HepG2 (cell line): ENCODE measurements around the gene PGAP3. TPM values are rescaled to one million over a fixed set of nuclear protein-coding genes. Genes with fewer than 3 reads are reported as not detected.

Experiments used
- ATAC-seq: fragments of 200-7000 bp; cut with Tn5 transposase; 3 replicates; pipeline ENCODE4 v1.9.1; 2020; ENCODE audit warnings: mild to moderate bottlenecking, moderate library complexity
- BruUV-seq: library from RNA; stranded (reverse); fragments of 400-500 nt; replicated peaks from 2 replicates; lab custom pipeline; 2021; lab: Mats Ljungman, UMichigan
- CTCF ChIA-PET: fragments of 300-600 bp; formaldehyde crosslinking; extraction: SDS; loops from one replicate; lab custom pipeline; 2021; ENCODE audit warnings: low total read pairs, inconsistent platforms, low intra/inter-chr PET ratio; lab: Yijun Ruan, JAX
- POLR2A ChIA-PET: fragments of 350-600 bp; sonication (Branson Sonifier 250); formaldehyde crosslinking; loops from one replicate; lab custom pipeline; 2020; ENCODE audit warnings: antibody characterized with exemption, inconsistent platforms; lab: Yijun Ruan, JAX
- DNase-seq: peaks from one replicate; pipeline ENCODE4 v3.0.0-alpha.2; 2015; ENCODE audit warnings: low spot score
- FAIRE-seq: peaks from 3 replicates; lab custom pipeline; 2011; peaks lifted over from hg19 to GRCh38; lab: Jason Lieb, UNC
- H2AFZ ChIP-seq: one replicate; pipeline ENCODE4 v1.6.1; 2011; ENCODE audit warnings: low read length, inconsistent platforms
- H3K27ac ChIP-seq: fragments of 300-600 bp; 3 replicates; pipeline ENCODE4 v1.8.0; 2011; ENCODE audit warnings: mixed run types, mild to moderate bottlenecking, mixed read lengths, low read length, inconsistent platforms; ENCODE audit not compliant: insufficient read depth; ENCODE audit errors: extremely low read length
- H3K27me3 ChIP-seq, 2 experiments: fragments of 200-600 bp in 1 of 2; 2 replicates in 1 of 2; 3 replicates in 1 of 2; pipeline versions ENCODE4 v1.6.0 to v1.8.0; 2011; ENCODE audit warnings: low read length in 2 of 2, mild to moderate bottlenecking in 2 of 2, moderate library complexity in 2 of 2, inconsistent platforms in 1 of 2; ENCODE audit not compliant: insufficient read depth in 2 of 2, control insufficient read depth in 1 of 2
- H3K36me3 ChIP-seq, 2 experiments: fragments of 200-600 bp in 1 of 2; replicated peaks in 1 of 2; 2 replicates in 1 of 2; 3 replicates in 1 of 2; pipeline versions ENCODE4 v1.5.1 to v1.8.0; 2011; ENCODE audit warnings: low read length in 2 of 2, inconsistent platforms in 1 of 2; ENCODE audit not compliant: insufficient read depth in 2 of 2, control insufficient read depth in 1 of 2
- H3K4me1 ChIP-seq: 2 replicates; pipeline ENCODE4 v1.5.1; 2012; ENCODE audit warnings: low read length, inconsistent platforms; ENCODE audit not compliant: insufficient read depth
- H3K4me2 ChIP-seq: 2 replicates; pipeline ENCODE4 v1.6.0; 2011; ENCODE audit warnings: low read depth, low read length, inconsistent platforms
- H3K4me3 ChIP-seq, 3 experiments: fragments of 200-600 bp in 1 of 3; sonication (generic), shearing (Covaris generic) in 1 of 3; replicated peaks in 1 of 3; 2 replicates each; pipeline ENCODE4 v1.5.1; 2011 to 2016; ENCODE audit warnings: low read length in 3 of 3, inconsistent platforms in 2 of 3, low read depth in 2 of 3, mild to moderate bottlenecking in 2 of 3, control low read depth in 1 of 3, mixed read lengths in 1 of 3; ENCODE audit not compliant: insufficient read depth in 1 of 3
- H3K79me2 ChIP-seq: one replicate; pipeline ENCODE4 v1.6.1; 2011; ENCODE audit warnings: low read length, inconsistent platforms; ENCODE audit not compliant: insufficient read depth
- H3K9ac ChIP-seq: 2 replicates; pipeline ENCODE4 v1.6.0; 2011; ENCODE audit warnings: mild to moderate bottlenecking, low read depth, low read length, inconsistent platforms; ENCODE audit not compliant: insufficient read depth
- H3K9me3 ChIP-seq: 2 replicates; pipeline ENCODE4 v1.5.1; 2012; ENCODE audit warnings: mild to moderate bottlenecking, low read length
- H4K20me1 ChIP-seq: 2 replicates; pipeline ENCODE4 v1.6.0; 2011; ENCODE audit warnings: inconsistent platforms, mild to moderate bottlenecking, low read length, moderate library complexity; ENCODE audit not compliant: insufficient read depth
- CSRNP2 ChIP-seq: sonication (generic); formaldehyde crosslinking; conservative IDR thresholded peaks from 2 replicates; pipeline ENCODE4 v1.8.0; 2022; ENCODE audit warnings: low read depth, missing genetic modification reagents
- EEA1 ChIP-seq: sonication (generic); formaldehyde crosslinking; IDR thresholded peaks from 2 replicates; pipeline ENCODE4 v1.5.1; 2020; ENCODE audit warnings: mild to moderate bottlenecking, missing genetic modification reagents, borderline replicate concordance
- KMT2A ChIP-seq: sonication (generic); formaldehyde crosslinking; IDR thresholded peaks from 2 replicates; pipeline ENCODE4 v1.4.0; 2020; ENCODE audit warnings: missing genetic modification reagents
- MXD4 ChIP-seq: IDR thresholded peaks from 2 replicates; pipeline ENCODE4 v1.6.1; 2016; ENCODE audit warnings: mild to moderate bottlenecking, missing biosample characterization, missing genetic modification reagents
- NBN ChIP-seq: fragments of 450-650 bp; conservative IDR thresholded peaks from 2 replicates; pipeline ENCODE4 v1.6.1; 2017
- RXRB ChIP-seq: IDR thresholded peaks from 2 replicates; pipeline ENCODE4 v1.6.1; 2016; ENCODE audit warnings: borderline replicate concordance, missing genetic modification reagents, missing compliant biosample characterization
- SALL1 ChIP-seq: sonication (generic); formaldehyde crosslinking; IDR thresholded peaks from 2 replicates; pipeline ENCODE4 v1.8.0; 2022; ENCODE audit warnings: mild to moderate bottlenecking, missing genetic modification reagents
- SPEN ChIP-seq: sonication (generic); formaldehyde crosslinking; IDR thresholded peaks from 2 replicates; pipeline ENCODE4 v1.5.1; 2020; ENCODE audit warnings: low read depth, mild to moderate bottlenecking, missing genetic modification reagents
- TARDBP ChIP-seq: sonication (generic); formaldehyde crosslinking; IDR thresholded peaks from 2 replicates; pipeline ENCODE4 v1.8.0; 2022; ENCODE audit warnings: mild to moderate bottlenecking, missing genetic modification reagents
- TGIF2 ChIP-seq: IDR thresholded peaks from 2 replicates; pipeline ENCODE4 v1.6.1; 2016; ENCODE audit warnings: control low read depth, missing compliant biosample characterization
- ZNF121 ChIP-seq: sonication (generic); formaldehyde crosslinking; IDR thresholded peaks from 2 replicates; pipeline ENCODE4 v1.5.0; 2020; ENCODE audit warnings: mild to moderate bottlenecking, missing genetic modification reagents
- ZNF292 ChIP-seq: sonication (generic); formaldehyde crosslinking; IDR thresholded peaks from 2 replicates; pipeline ENCODE4 v1.8.1; 2022; ENCODE audit warnings: mild to moderate bottlenecking, low read depth, missing genetic modification reagents, borderline replicate concordance
- ZNF629 ChIP-seq: sonication (generic); formaldehyde crosslinking; conservative IDR thresholded peaks from 2 replicates; pipeline ENCODE4 v1.5.0; 2020; ENCODE audit warnings: missing genetic modification reagents
- WGBS: methylation state at CpG from one replicate; pipeline ENCODE4 v1.1.6; 2017; ENCODE audit warnings: low lambda C conversion rate; 5-methylcytosine and 5-hydroxymethylcytosine counted together
- in situ Hi-C: cut with HindIII; loops from 2 replicates; pipeline ENCODE4 v1.10.0; 2017; ENCODE audit warnings: low pct_unique_long_range_greater_than_20kb; ENCODE audit not compliant: extremely low pct_ligation_motif_present
- intact Hi-C: fragments of 100-400 bp; cut with micrococcal nuclease; formaldehyde crosslinking; loops from one replicate; pipeline ENCODE4 v1.10.0; 2022; ENCODE audit not compliant: unreplicated experiment
- polyA plus RNA-seq, 8 experiments: library from polyadenylated mRNA; depleted of rRNA in 3 of 8; stranded (reverse) in 7 of 8; unstranded in 1 of 8; fragments of >200 nt; fragmentation: Illumina TruSeq in 4 of 8; extraction: Trizol in 4 of 8; gene quantifications; 2 replicates each; pipeline versions ENCODE4 v1.2.1 to v1.2.3, GENCODE V29; 2011 to 2016; ENCODE audit warnings: low read depth in 4 of 8, missing spikeins in 1 of 8, mixed read lengths in 1 of 8; ENCODE audit not compliant: insufficient read depth in 1 of 8
- total RNA-seq, 5 experiments: library from RNA; depleted of rRNA; stranded (reverse); fragments of >200 nt; fragmentation: Illumina TruSeq; extraction: Trizol; gene quantifications; 2 replicates each; pipeline ENCODE4 v1.2.3, GENCODE V29; 2016; ENCODE audit warnings: low read depth in 1 of 5
- TF ChIP-seq, protein P1 (sequence below): sonication (generic); formaldehyde crosslinking; IDR thresholded peaks from 2 replicates; pipeline ENCODE4 v1.5.1; 2020; ENCODE audit warnings: mild to moderate bottlenecking, missing genetic modification reagents, borderline replicate concordance

The PGAP3 gene
- total and polyA plus RNA-seq, 2 of the 13 experiments (the other 11 are each of a cell fraction or from before 2014, with no cell fraction given), result 11.9 to 14.6 TPM

- H3K9ac ChIP-seq, result peak overlapping the region; percentile 7; the same call in 1 of the 2 replicates
- in situ Hi-C loops (no loop called here), intact Hi-C loops (no loop called here)
- BruUV-seq, result TSS peak; percentile 42
- 6% methylated on average over 15 of the region's 17 CpGs for WGBS
- POLR2A ChIA-PET, result interaction anchor here (0.8 to 1.8 kb wide), 6 partner anchors 10 to 89 kb away, joined by 3 to 7 read pairs (median 4); no protein-coding TSS in a partner anchor
- no peaks in the 10 kb centered on the region for H3K79me2 ChIP-seq
- H3K27ac ChIP-seq, result no peak overlapping the region
- ATAC-seq (peak; percentile 63), DNase-seq (peak; percentile 50), FAIRE-seq (peak; percentile 63)
- H3K4me1 ChIP-seq, result peaks cover 55% of the 10 kb centered on the region
- H3K9me3 ChIP-seq, result no peaks in the 10 kb centered on the region
- peaks cover 15 to 18% of the 10 kb centered on the region in 2 experiments; a peak in 4 of 5 replicates for H3K36me3 ChIP-seq
- no peak overlapping the region for H2AFZ ChIP-seq
- CTCF ChIA-PET, result interaction anchor here (3.6 kb wide), 1 partner anchor 41 kb away, joined by 22 read pairs; no protein-coding TSS in a partner anchor
- no peaks in the 10 kb centered on the region for H4K20me1 ChIP-seq
- H3K4me3 ChIP-seq, result peak overlapping the region in 1 of 3 experiments; percentile 45; a peak in 2 of 6 replicates
- H3K4me2 ChIP-seq, result peak overlapping the region; percentile 59
- peaks cover 5 to 27% of the 10 kb centered on the region in 2 experiments for H3K27me3 ChIP-seq
- TF ChIP-seq NBN, result no peak
- TF ChIP-seq SALL1 (CRISPR knock-in tag), result peak; percentile 62
- 0 out of 2 replicates have a peak, but pooled peaks have one; percentile 31 for TF ChIP-seq RXRB (CRISPR knock-in tag)
- no peak for TF ChIP-seq KMT2A (CRISPR knock-in tag)
- no peak for TF ChIP-seq TARDBP (CRISPR knock-in tag)
- 0 out of 2 replicates have a peak, but pooled peaks have one; percentile 12 for TF ChIP-seq SPEN (CRISPR knock-in tag)
- TF ChIP-seq, protein P1, sequence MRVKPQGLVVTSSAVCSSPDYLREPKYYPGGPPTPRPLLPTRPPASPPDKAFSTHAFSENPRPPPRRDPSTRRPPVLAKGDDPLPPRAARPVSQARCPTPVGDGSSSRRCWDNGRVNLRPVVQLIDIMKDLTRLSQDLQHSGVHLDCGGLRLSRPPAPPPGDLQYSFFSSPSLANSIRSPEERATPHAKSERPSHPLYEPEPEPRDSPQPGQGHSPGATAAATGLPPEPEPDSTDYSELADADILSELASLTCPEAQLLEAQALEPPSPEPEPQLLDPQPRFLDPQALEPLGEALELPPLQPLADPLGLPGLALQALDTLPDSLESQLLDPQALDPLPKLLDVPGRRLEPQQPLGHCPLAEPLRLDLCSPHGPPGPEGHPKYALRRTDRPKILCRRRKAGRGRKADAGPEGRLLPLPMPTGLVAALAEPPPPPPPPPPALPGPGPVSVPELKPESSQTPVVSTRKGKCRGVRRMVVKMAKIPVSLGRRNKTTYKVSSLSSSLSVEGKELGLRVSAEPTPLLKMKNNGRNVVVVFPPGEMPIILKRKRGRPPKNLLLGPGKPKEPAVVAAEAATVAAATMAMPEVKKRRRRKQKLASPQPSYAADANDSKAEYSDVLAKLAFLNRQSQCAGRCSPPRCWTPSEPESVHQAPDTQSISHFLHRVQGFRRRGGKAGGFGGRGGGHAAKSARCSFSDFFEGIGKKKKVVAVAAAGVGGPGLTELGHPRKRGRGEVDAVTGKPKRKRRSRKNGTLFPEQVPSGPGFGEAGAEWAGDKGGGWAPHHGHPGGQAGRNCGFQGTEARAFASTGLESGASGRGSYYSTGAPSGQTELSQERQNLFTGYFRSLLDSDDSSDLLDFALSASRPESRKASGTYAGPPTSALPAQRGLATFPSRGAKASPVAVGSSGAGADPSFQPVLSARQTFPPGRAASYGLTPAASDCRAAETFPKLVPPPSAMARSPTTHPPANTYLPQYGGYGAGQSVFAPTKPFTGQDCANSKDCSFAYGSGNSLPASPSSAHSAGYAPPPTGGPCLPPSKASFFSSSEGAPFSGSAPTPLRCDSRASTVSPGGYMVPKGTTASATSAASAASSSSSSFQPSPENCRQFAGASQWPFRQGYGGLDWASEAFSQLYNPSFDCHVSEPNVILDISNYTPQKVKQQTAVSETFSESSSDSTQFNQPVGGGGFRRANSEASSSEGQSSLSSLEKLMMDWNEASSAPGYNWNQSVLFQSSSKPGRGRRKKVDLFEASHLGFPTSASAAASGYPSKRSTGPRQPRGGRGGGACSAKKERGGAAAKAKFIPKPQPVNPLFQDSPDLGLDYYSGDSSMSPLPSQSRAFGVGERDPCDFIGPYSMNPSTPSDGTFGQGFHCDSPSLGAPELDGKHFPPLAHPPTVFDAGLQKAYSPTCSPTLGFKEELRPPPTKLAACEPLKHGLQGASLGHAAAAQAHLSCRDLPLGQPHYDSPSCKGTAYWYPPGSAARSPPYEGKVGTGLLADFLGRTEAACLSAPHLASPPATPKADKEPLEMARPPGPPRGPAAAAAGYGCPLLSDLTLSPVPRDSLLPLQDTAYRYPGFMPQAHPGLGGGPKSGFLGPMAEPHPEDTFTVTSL (CRISPR knock-in tag), result no peak
- TF ChIP-seq TGIF2 (CRISPR knock-in tag), result peak; percentile 50; the same call in 1 of the 2 replicates
- 0 out of 2 replicates have a peak, but pooled peaks have one; percentile 57 for TF ChIP-seq EEA1 (CRISPR knock-in tag)
- peak; percentile 91 for TF ChIP-seq ZNF121
- TF ChIP-seq ZNF629 (CRISPR knock-in tag), result peak; percentile 93
- TF ChIP-seq CSRNP2, result no peak
- TF ChIP-seq MXD4 (CRISPR knock-in tag), result peak; percentile 59; the same call in 1 of the 2 replicates
- TF ChIP-seq ZNF292, result peak; percentile 78
Measured at GRCh38 chr17:39663688-39664580, 23.9 kb downstream of the PGAP3 start.
